WTC11 (cell line): ENCODE data around the gene IRF4. TPM values are rescaled to one million over a fixed set of nuclear protein-coding genes. Genes with fewer than 3 reads are reported as not detected.
A peak's percentile ranks its signal among the peaks of the same experiment; 100 is the strongest.

ENCODE experiments used
- ATAC-seq: fragments of 200-7000 bp; cut with Tn5 transposase; 2 replicates; pipeline ENCODE4 v1.10.0; 2021; ENCODE audit warnings: mild to moderate bottlenecking, moderate library complexity
- CTCF ChIA-PET: fragments of 300-600 bp; sonication (Branson Sonifier 250); formaldehyde crosslinking; loops from one replicate; lab custom pipeline; 2021; ENCODE audit warnings: antibody characterized with exemption; lab: Charles Lee
- POLR2A ChIA-PET: fragments of 350-600 bp; sonication (Branson Sonifier 250); formaldehyde crosslinking; loops from one replicate; lab custom pipeline; 2021; ENCODE audit warnings: antibody characterized with exemption; lab: Charles Lee
- DNase-seq: peaks from one replicate; pipeline ENCODE4 v3.0.0; 2021; ENCODE audit warnings: low spot score
- H3K27ac Mint-ChIP-seq: 2 replicates; pipeline ENCODE4 v1.8.0; 2021; ENCODE audit warnings: mixed read lengths
- H3K27me3 Mint-ChIP-seq: 2 replicates; pipeline ENCODE4 v1.8.0; 2021; ENCODE audit warnings: low read depth, mild to moderate bottlenecking, moderate library complexity, mixed read lengths
- H3K36me3 Mint-ChIP-seq: 2 replicates; pipeline ENCODE4 v1.8.0; 2021; ENCODE audit warnings: mixed read lengths
- H3K4me1 Mint-ChIP-seq: 2 replicates; pipeline ENCODE4 v1.8.0; 2022; ENCODE audit warnings: mixed read lengths
- H3K4me3 Mint-ChIP-seq: 2 replicates; pipeline ENCODE4 v1.8.0; 2021; ENCODE audit warnings: mild to moderate bottlenecking, moderate library complexity, mixed read lengths
- H3K9me3 Mint-ChIP-seq: 2 replicates; pipeline ENCODE4 v1.8.0; 2021; ENCODE audit warnings: mixed read lengths
- ATF6 ChIP-seq: sonication (generic); formaldehyde crosslinking; IDR thresholded peaks from 2 replicates; pipeline ENCODE4 v1.8.1; 2023; ENCODE audit warnings: mild to moderate bottlenecking, missing genetic modification reagents
- CDX4 ChIP-seq: fragments of 250-450 bp; sonication (Bioruptor Pico); IDR thresholded peaks from 2 replicates; pipeline ENCODE4 v1.9.0; 2021; ENCODE audit warnings: moderate library complexity, mild to moderate bottlenecking, inconsistent platforms, borderline replicate concordance
- CREM ChIP-seq: sonication (generic); formaldehyde crosslinking; IDR thresholded peaks from 2 replicates; pipeline ENCODE4 v1.8.1; 2022; ENCODE audit warnings: mild to moderate bottlenecking, missing genetic modification reagents, moderate library complexity
- ELF4 ChIP-seq: sonication (generic); formaldehyde crosslinking; IDR thresholded peaks from 2 replicates; pipeline ENCODE4 v1.8.1; 2022; ENCODE audit warnings: low read depth, mild to moderate bottlenecking, moderate library complexity, missing genetic modification reagents
- FOXJ3 ChIP-seq: sonication (generic); formaldehyde crosslinking; IDR thresholded peaks from 2 replicates; pipeline ENCODE4 v1.9.0; 2021; ENCODE audit warnings: missing genetic modification reagents, mild to moderate bottlenecking, borderline replicate concordance
- FOXP1 ChIP-seq: sonication (generic); formaldehyde crosslinking; IDR thresholded peaks from 2 replicates; pipeline ENCODE4 v1.8.0; 2022; ENCODE audit warnings: missing genetic modification reagents, mild to moderate bottlenecking, moderate library complexity, borderline replicate concordance
- KAT7 ChIP-seq: sonication (generic); formaldehyde crosslinking; IDR thresholded peaks from 2 replicates; pipeline ENCODE4 v1.8.1; 2023; ENCODE audit warnings: missing genetic modification reagents, mild to moderate bottlenecking, borderline replicate concordance
- MXD4 ChIP-seq: fragments of 250-450 bp; sonication (Bioruptor Pico); IDR thresholded peaks from 2 replicates; pipeline ENCODE4 v1.8.0; 2021; ENCODE audit warnings: mild to moderate bottlenecking, moderate library complexity, borderline replicate concordance
- NFYB ChIP-seq: sonication (generic); formaldehyde crosslinking; conservative IDR thresholded peaks from 2 replicates; pipeline ENCODE4 v1.8.0; 2022; ENCODE audit warnings: low read depth, missing genetic modification reagents
- NR2C2 ChIP-seq: sonication (generic); formaldehyde crosslinking; IDR thresholded peaks from 2 replicates; pipeline ENCODE4 v1.8.0; 2022; ENCODE audit warnings: mild to moderate bottlenecking, missing genetic modification reagents
- RORB ChIP-seq: fragments of 250-450 bp; sonication (Bioruptor Pico); IDR thresholded peaks from 2 replicates; pipeline ENCODE4 v1.9.0; 2021; ENCODE audit warnings: mild to moderate bottlenecking
- SOX15 ChIP-seq: fragments of 250-450 bp; sonication (Bioruptor Pico); IDR thresholded peaks from 2 replicates; pipeline ENCODE4 v1.9.0; 2021; ENCODE audit warnings: mild to moderate bottlenecking
- TCF7 ChIP-seq: sonication (generic); formaldehyde crosslinking; IDR thresholded peaks from 2 replicates; pipeline ENCODE4 v1.8.0; 2022; ENCODE audit warnings: mild to moderate bottlenecking, low read depth, missing genetic modification reagents, moderate library complexity
- TEAD1 ChIP-seq: sonication (generic); formaldehyde crosslinking; IDR thresholded peaks from 2 replicates; pipeline ENCODE4 v1.8.0; 2022; ENCODE audit warnings: mild to moderate bottlenecking, missing genetic modification reagents
- ZBTB43 ChIP-seq: sonication (generic); formaldehyde crosslinking; IDR thresholded peaks from 2 replicates; pipeline ENCODE4 v1.8.1; 2023; ENCODE audit warnings: mild to moderate bottlenecking, missing genetic modification reagents
- ZNF138 ChIP-seq: sonication (generic); formaldehyde crosslinking; conservative IDR thresholded peaks from 2 replicates; pipeline ENCODE4 v1.8.1; 2022; ENCODE audit warnings: mild to moderate bottlenecking, moderate library complexity, missing genetic modification reagents
- ZNF317 ChIP-seq: sonication (generic); formaldehyde crosslinking; IDR thresholded peaks from 2 replicates; pipeline ENCODE4 v1.8.1; 2023; ENCODE audit warnings: low read depth, mild to moderate bottlenecking, moderate library complexity, missing genetic modification reagents, borderline replicate concordance
- ZNF396 ChIP-seq: fragments of 250-450 bp; sonication (Bioruptor Pico); IDR thresholded peaks from 2 replicates; pipeline ENCODE4 v1.8.0; 2021; ENCODE audit warnings: mild to moderate bottlenecking, moderate library complexity, borderline replicate concordance
- ZNF416 ChIP-seq: fragments of 250-450 bp; sonication (Bioruptor Pico); IDR thresholded peaks from 2 replicates; pipeline ENCODE4 v1.9.0; 2021; ENCODE audit warnings: mild to moderate bottlenecking, inconsistent platforms
- ZNF671 ChIP-seq: fragments of 250-450 bp; sonication (Bioruptor Pico); IDR thresholded peaks from 2 replicates; pipeline ENCODE4 v1.8.0; 2021; ENCODE audit warnings: mild to moderate bottlenecking
- total RNA-seq: library from RNA; stranded (reverse); gene quantifications from 3 replicates; pipeline ENCODE4 v1.2.3, GENCODE V29; 2021
- TF ChIP-seq, protein P1 (sequence below): sonication (generic); formaldehyde crosslinking; IDR thresholded peaks from 2 replicates; pipeline ENCODE4 v1.8.1; 2022; ENCODE audit warnings: mild to moderate bottlenecking, moderate library complexity, missing genetic modification reagents
- TF ChIP-seq, protein P2 (sequence below): sonication (generic); formaldehyde crosslinking; conservative IDR thresholded peaks from 2 replicates; pipeline ENCODE4 v1.8.1; 2022; ENCODE audit warnings: mild to moderate bottlenecking, missing genetic modification reagents
- TF ChIP-seq, protein P3 (sequence below): fragments of 250-450 bp; sonication (Bioruptor Pico); conservative IDR thresholded peaks from 2 replicates; pipeline ENCODE4 v1.9.0; 2021; ENCODE audit warnings: mild to moderate bottlenecking
- TF ChIP-seq, protein P4 (sequence below): sonication (generic); formaldehyde crosslinking; IDR thresholded peaks from 2 replicates; pipeline ENCODE4 v1.8.1; 2023; ENCODE audit warnings: mild to moderate bottlenecking, missing genetic modification reagents, moderate library complexity

IRF4 gene
- total RNA-seq, 1 experiment from 2014 or later: 1.6 TPM

- TF ChIP-seq, protein P1, sequence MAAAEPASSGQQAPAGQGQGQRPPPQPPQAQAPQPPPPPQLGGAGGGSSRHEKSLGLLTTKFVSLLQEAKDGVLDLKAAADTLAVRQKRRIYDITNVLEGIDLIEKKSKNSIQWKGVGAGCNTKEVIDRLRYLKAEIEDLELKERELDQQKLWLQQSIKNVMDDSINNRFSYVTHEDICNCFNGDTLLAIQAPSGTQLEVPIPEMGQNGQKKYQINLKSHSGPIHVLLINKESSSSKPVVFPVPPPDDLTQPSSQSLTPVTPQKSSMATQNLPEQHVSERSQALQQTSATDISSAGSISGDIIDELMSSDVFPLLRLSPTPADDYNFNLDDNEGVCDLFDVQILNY (CRISPR knock-in tag): no peak
- TF ChIP-seq ZNF416 (no peak), CREM (CRISPR knock-in tag) (no peak), FOXJ3 (no peak)
Measured at GRCh38 chr6:455835-456234, 64.3 kb downstream of the IRF4 start (continued).

GRCh38 chr6:456358-456867 is 64.9 kb downstream of the IRF4 start:
- Mint-ChIP-seq H3K9me3 (peaks cover 20% of the 10 kb centered on the region), H3K36me3 (peaks cover 6% of the 10 kb centered on the region; the same call in 1 of the 2 replicates), H3K4me3 (no peak overlapping the region), H3K27me3 (no peaks in the 10 kb centered on the region)
- ATAC-seq: peak; percentile 93
- POLR2A ChIA-PET: no interaction called here
- TF ChIP-seq TEAD1 (0 out of 2 replicates have a peak, but pooled peaks have one; percentile 20), TCF7 (no peak), FOXJ3 (no peak)
- TF ChIP-seq, all 79 proteins: peak for 1
- CTCF ChIA-PET: no interaction called here
- Mint-ChIP-seq H3K4me1 (peaks cover 20% of the 10 kb centered on the region), H3K27ac (no peak overlapping the region)
- peak; percentile 36 for DNase-seq

- peak overlapping the region; percentile 11; the same call in 1 of the 2 replicates for H3K27ac Mint-ChIP-seq
- no peak for ATAC-seq
- H3K9me3 Mint-ChIP-seq: peaks cover 20% of the 10 kb centered on the region
- POLR2A ChIA-PET: no interaction called here
- peaks cover 6% of the 10 kb centered on the region; the same call in 1 of the 2 replicates for H3K36me3 Mint-ChIP-seq
- H3K4me3 Mint-ChIP-seq: no peak overlapping the region
- CTCF ChIA-PET: no interaction called here
- DNase-seq: no peak
- H3K4me1 Mint-ChIP-seq: peaks cover 20% of the 10 kb centered on the region
- no peaks in the 10 kb centered on the region for H3K27me3 Mint-ChIP-seq
- TF ChIP-seq ZNF671 (CRISPR knock-in tag): no peak
- TF ChIP-seq, protein P2, sequence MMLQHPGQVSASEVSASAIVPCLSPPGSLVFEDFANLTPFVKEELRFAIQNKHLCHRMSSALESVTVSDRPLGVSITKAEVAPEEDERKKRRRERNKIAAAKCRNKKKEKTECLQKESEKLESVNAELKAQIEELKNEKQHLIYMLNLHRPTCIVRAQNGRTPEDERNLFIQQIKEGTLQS (CRISPR knock-in tag): no peak
- no peak for TF ChIP-seq NFYB
- no peak for TF ChIP-seq ZNF138 (CRISPR knock-in tag)
- TF ChIP-seq ATF6 (CRISPR knock-in tag): no peak
- no peak for TF ChIP-seq FOXP1 (CRISPR knock-in tag)
- no peak for TF ChIP-seq NR2C2 (CRISPR knock-in tag)
- no peak for TF ChIP-seq ZNF317 (CRISPR knock-in tag)
- TF ChIP-seq KAT7 (CRISPR knock-in tag): no peak
- no peak for TF ChIP-seq ZBTB43 (CRISPR knock-in tag)
- TF ChIP-seq, protein P3, sequence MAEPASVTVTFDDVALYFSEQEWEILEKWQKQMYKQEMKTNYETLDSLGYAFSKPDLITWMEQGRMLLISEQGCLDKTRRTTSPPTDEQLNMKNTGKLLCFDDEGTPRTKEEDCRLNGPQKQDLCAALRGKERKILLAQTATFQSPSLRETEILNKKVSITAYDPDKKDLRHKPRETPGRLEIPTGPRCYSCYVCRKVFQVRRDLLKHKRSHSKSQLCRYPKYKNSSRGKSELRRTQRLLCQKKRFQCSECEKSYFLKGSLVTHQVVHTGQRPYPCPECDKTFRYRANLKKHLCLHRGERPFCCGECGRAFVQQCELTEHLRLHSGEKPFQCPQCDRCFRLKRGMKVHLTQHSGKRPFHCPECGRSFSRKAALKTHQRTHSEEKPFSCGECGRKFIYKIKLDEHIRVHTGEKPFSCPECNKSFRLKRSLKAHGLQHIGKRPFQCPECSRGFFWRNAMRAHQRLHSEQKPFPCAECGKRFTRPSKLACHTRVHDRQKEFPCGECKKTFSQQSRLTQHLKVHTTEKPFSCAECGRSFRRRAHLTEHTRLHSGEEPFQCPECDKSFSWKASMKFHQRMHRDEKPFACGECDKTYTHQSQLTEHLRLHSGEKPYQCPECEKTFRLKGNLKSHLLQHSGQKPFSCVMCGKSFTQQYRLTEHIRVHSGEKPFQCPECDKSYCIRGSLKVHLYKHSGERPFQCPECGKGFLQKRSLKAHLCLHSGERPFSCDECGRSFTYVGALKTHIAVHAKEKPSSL: no peak
- no peak for TF ChIP-seq MXD4 (CRISPR knock-in tag)
- TF ChIP-seq ZNF396 (CRISPR knock-in tag): no peak
- no peak for TF ChIP-seq ELF4
- no peak for TF ChIP-seq CDX4 (CRISPR knock-in tag)
- TF ChIP-seq, protein P4, sequence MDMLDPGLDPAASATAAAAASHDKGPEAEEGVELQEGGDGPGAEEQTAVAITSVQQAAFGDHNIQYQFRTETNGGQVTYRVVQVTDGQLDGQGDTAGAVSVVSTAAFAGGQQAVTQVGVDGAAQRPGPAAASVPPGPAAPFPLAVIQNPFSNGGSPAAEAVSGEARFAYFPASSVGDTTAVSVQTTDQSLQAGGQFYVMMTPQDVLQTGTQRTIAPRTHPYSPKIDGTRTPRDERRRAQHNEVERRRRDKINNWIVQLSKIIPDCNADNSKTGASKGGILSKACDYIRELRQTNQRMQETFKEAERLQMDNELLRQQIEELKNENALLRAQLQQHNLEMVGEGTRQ (CRISPR knock-in tag): no peak
- TF ChIP-seq RORB (CRISPR knock-in tag): no peak
- TF ChIP-seq SOX15 (CRISPR knock-in tag): no peak
Measured at GRCh38 chr6:456887-457286, 65.3 kb downstream of the IRF4 start.
